Panc1 (cell line): ENCODE data around the gene TAB2. TPM values are rescaled to one million over a fixed set of nuclear protein-coding genes. Genes with fewer than 3 reads are reported as not detected.

Experiments used
- ATAC-seq: fragments of 200-7000 bp; cut with Tn5 transposase; 2 replicates; pipeline ENCODE4 v1.9.1; 2020; ENCODE audit warnings: mild to moderate bottlenecking, moderate library complexity
- BruUV-seq: library from RNA; stranded (reverse); fragments of 400-500 nt; replicated peaks from 2 replicates; lab custom pipeline; 2021; lab: Mats Ljungman, UMichigan
- CTCF ChIA-PET: fragments of 300-600 bp; sonication (Branson Sonifier 250); formaldehyde crosslinking; loops from one replicate; lab custom pipeline; 2022; ENCODE audit warnings: antibody characterized with exemption; lab: Charles Lee
- POLR2A ChIA-PET: fragments of 300-600 bp; sonication (Branson Sonifier 250); formaldehyde crosslinking; loops from one replicate; lab custom pipeline; 2022; ENCODE audit warnings: antibody characterized with exemption; lab: Charles Lee
- DNase-seq: peaks from one replicate; pipeline ENCODE4 v3.0.0-alpha.2; 2010; ENCODE audit warnings: low read depth, low spot score
- H3K27ac ChIP-seq: 2 replicates; pipeline ENCODE4 v1.5.1; 2011; ENCODE audit warnings: mild to moderate bottlenecking, low read length, inconsistent platforms
- H3K27me3 ChIP-seq: fragments of 200-500 bp; sonication (Bioruptor generic); 2 replicates; pipeline ENCODE4 v1.6.0; 2014; ENCODE audit warnings: low read length, inconsistent platforms; ENCODE audit not compliant: control insufficient read depth, insufficient read depth
- H3K36me3 ChIP-seq: fragments of 200-500 bp; sonication (Bioruptor generic); 2 replicates; pipeline ENCODE4 v1.5.1; 2014; ENCODE audit warnings: inconsistent platforms, mild to moderate bottlenecking, low read length, moderate library complexity; ENCODE audit not compliant: control insufficient read depth, insufficient read depth
- H3K4me1 ChIP-seq: 2 replicates; pipeline ENCODE4 v1.5.1; 2011; ENCODE audit warnings: inconsistent platforms, mild to moderate bottlenecking, low read length, moderate library complexity; ENCODE audit not compliant: control insufficient read depth, insufficient read depth
- H3K4me3 ChIP-seq, 2 experiments: 2 replicates each; pipeline ENCODE4 v1.5.1; 2011 to 2012; ENCODE audit warnings: low read depth in 2 of 2, low read length in 2 of 2, mild to moderate bottlenecking in 2 of 2, inconsistent platforms in 1 of 2, moderate library complexity in 1 of 2
- H3K9me3 ChIP-seq: fragments of 200-500 bp; sonication (Bioruptor generic); 2 replicates; pipeline ENCODE4 v1.5.1; 2014; ENCODE audit warnings: low read depth, mild to moderate bottlenecking, inconsistent platforms, low read length, moderate library complexity; ENCODE audit not compliant: control insufficient read depth, insufficient read depth
- CTCF ChIP-seq: fragments of 450-650 bp; IDR thresholded peaks from 2 replicates; pipeline ENCODE4 v1.5.1; 2017; ENCODE audit warnings: mild to moderate bottlenecking
- POLR2AphosphoS5 ChIP-seq: IDR thresholded peaks from 2 replicates; pipeline ENCODE4 v1.6.1; 2012; ENCODE audit warnings: mild to moderate bottlenecking, low read depth, low read length, moderate library complexity
- REST ChIP-seq, 2 experiments: IDR thresholded peaks; 2 replicates each; pipeline ENCODE4 v1.6.1; 2011 to 2012; ENCODE audit warnings: low read depth in 2 of 2, control low read depth in 1 of 2, low read length in 1 of 2, mild to moderate bottlenecking in 1 of 2, moderate library complexity in 1 of 2; ENCODE audit not compliant: insufficient read depth in 1 of 2
- SIN3A ChIP-seq: IDR thresholded peaks from 2 replicates; pipeline ENCODE4 v1.6.1; 2012; ENCODE audit warnings: low read depth, mild to moderate bottlenecking, low read length, moderate library complexity, borderline replicate concordance; ENCODE audit not compliant: insufficient read depth
- TCF7L2 ChIP-seq: IDR thresholded peaks from 2 replicates; pipeline ENCODE4 v1.6.1; 2011; ENCODE audit warnings: mild to moderate bottlenecking, low read depth, low read length, inconsistent platforms
- in situ Hi-C: cut with HindIII; loops from 2 replicates; pipeline ENCODE4 v1.10.0; 2016; ENCODE audit warnings: low sequenced_read_pairs, low pct_unique_long_range_greater_than_20kb
- intact Hi-C: fragments of 100-400 bp; cut with micrococcal nuclease; formaldehyde crosslinking; loops from one replicate; pipeline ENCODE4 v1.10.0; 2022; ENCODE audit not compliant: unreplicated experiment
- total RNA-seq: library from RNA; stranded (reverse); gene quantifications from one replicate; pipeline ENCODE4 v1.2.1, GENCODE V29; 2021; ENCODE audit not compliant: unreplicated experiment

Gene TAB2
- total RNA-seq, 1 experiment from 2014 or later: 47.2 TPM

GRCh38 chr6:149433405-149433804 is 115.9 kb downstream of the TAB2 start:
- TF ChIP-seq TCF7L2 (no peak), SIN3A (no peak), POLR2AphosphoS5 (no peak), REST (IDR thresholded peaks at IDR 0.05; ENCODE audit: insufficient read depth in 1 of 2, low read depth in 2 of 2, low read length in 1 of 2) (no peak), CTCF (no peak)
- ATAC-seq (no peak), DNase-seq (no peak)
- BruUV-seq: no TSS peak
- in situ Hi-C loops (no loop called here), intact Hi-C loops (no loop called here)
- ChIA-PET CTCF (no interaction called here), POLR2A (no interaction called here)
- Histone ChIP-seq H3K4me1 (peaks cover 4% of the 10 kb centered on the region), H3K27me3 (no peaks in the 10 kb centered on the region), H3K9me3 (no peaks in the 10 kb centered on the region), H3K36me3 (no peaks in the 10 kb centered on the region), H3K4me3 (no peak overlapping the region), H3K27ac (no peak overlapping the region)

- Histone ChIP-seq H3K36me3 (no peaks in the 10 kb centered on the region), H3K4me1 (peaks cover 4% of the 10 kb centered on the region), H3K4me3 (no peak overlapping the region), H3K9me3 (no peaks in the 10 kb centered on the region), H3K27me3 (no peaks in the 10 kb centered on the region), H3K27ac (no peak overlapping the region)
- in situ Hi-C loops: no loop called here
- intact Hi-C loops: no loop called here
- CTCF ChIA-PET: no interaction called here
- TF ChIP-seq TCF7L2: no peak
- no peak for TF ChIP-seq POLR2AphosphoS5
- TF ChIP-seq REST (IDR thresholded peaks at IDR 0.05; ENCODE audit: insufficient read depth in 1 of 2, low read depth in 2 of 2, low read length in 1 of 2): no peak
- TF ChIP-seq CTCF: no peak
- no peak for TF ChIP-seq SIN3A
- ATAC-seq (no peak), DNase-seq (no peak)
- POLR2A ChIA-PET: no interaction called here
- BruUV-seq: no TSS peak
Measured at GRCh38 chr6:149433881-149434280, 116.4 kb downstream of the TAB2 start.
